Measurements from ENCODE around the gene PLEKHM3.

- TF ChIP-seq, protein P1, sequence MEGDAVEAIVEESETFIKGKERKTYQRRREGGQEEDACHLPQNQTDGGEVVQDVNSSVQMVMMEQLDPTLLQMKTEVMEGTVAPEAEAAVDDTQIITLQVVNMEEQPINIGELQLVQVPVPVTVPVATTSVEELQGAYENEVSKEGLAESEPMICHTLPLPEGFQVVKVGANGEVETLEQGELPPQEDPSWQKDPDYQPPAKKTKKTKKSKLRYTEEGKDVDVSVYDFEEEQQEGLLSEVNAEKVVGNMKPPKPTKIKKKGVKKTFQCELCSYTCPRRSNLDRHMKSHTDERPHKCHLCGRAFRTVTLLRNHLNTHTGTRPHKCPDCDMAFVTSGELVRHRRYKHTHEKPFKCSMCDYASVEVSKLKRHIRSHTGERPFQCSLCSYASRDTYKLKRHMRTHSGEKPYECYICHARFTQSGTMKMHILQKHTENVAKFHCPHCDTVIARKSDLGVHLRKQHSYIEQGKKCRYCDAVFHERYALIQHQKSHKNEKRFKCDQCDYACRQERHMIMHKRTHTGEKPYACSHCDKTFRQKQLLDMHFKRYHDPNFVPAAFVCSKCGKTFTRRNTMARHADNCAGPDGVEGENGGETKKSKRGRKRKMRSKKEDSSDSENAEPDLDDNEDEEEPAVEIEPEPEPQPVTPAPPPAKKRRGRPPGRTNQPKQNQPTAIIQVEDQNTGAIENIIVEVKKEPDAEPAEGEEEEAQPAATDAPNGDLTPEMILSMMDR (conservative IDR thresholded peaks at IDR 0.05; ENCODE audit: low read depth, low read length): no peak
- TF ChIP-seq POLR2A (IDR thresholded peaks at IDR 0.05; ENCODE audit: low read depth, low read length) (no peak), RCOR1 (IDR thresholded peaks at IDR 0.05; ENCODE audit: insufficient replicate concordance, low read length) (no peak), MAFK (IDR thresholded peaks at IDR 0.05; ENCODE audit: low read depth, low read length) (no peak), FOS (IDR thresholded peaks at IDR 0.05; ENCODE audit: low read depth, low read length) (no peak), CHD1 (IDR thresholded peaks at IDR 0.05; ENCODE audit: low read depth, low read length) (no peak), MXI1 (IDR thresholded peaks at IDR 0.05; ENCODE audit: borderline replicate concordance, low read depth, low read length) (no peak)
These were observed 40.7 kb upstream of the PLEKHM3 start for GRCh38 chr2:208066016-208066415.

All from IMR-90 (cell line).